ENCODE measurements around the gene NAXD.

NAXD gene

DNA sequence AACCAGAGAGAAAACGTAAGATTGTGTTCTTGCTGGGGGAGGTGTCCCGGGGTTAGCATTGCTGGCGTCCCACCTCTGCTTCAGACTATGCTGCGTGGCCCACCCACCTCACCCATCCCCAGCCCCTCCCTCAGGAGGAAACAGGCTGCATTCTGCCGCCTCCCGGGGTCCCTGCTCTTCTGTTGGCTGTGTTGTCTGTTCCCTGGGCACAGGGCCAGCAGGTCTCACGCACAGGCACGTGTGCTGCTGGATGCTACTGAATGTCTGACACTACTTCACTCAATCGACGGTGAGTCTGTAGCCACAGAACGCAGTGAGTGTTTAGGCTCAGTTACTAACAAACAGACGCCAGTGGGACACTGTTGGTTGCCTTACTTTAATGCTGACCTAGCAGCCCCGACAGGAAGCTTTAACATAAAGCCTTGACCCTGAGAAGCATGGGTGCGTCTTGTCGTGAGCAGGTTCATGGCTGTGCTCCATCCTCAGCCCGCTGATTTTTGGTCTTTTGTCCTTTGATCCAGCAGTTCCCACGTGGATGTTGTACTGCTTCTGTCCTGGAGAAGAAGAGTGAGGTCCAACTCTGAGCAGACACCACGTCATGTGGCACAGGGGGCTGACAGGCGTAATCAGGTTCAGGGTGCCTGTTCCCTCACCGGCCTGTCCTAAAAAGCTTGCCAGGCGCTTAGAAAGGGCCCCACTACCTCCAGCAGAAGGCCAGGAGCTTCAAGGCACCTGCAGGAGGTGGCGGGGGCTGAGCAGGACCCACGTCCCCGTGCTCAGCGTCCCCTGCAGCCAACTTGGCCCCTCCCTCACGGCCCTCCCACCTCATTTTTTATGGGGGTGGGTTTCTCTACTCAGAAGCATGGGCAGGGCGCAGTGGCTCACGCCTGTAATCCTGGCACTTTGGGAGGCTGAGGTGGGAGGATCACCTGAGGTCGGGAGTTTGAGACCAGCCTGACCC is 26.0 kb downstream of the NAXD start:
- no peaks in the 10 kb centered on the region for H3K27me3 ChIP-seq
- H3K4me3 ChIP-seq: no peak overlapping the region
- peaks cover 14 to 97% (median 80%) of the 10 kb centered on the region in 11 experiments; a peak in 21 of 22 replicates for H4K20me1 ChIP-seq
- peaks cover 74 to 98% (median 88%) of the 10 kb centered on the region in 11 experiments for H3K36me3 ChIP-seq
- TF ChIP-seq Cebpa-rat (IDR thresholded peaks at IDR 0.05): no peak
- peaks cover 4 to 32% (median 24%) of the 10 kb centered on the region in 10 experiments; a peak in 18 of 20 replicates for H3K4me1 ChIP-seq
- H3K4me2 ChIP-seq: no peak overlapping the region; a peak in 2 of 22 replicates
- H3K9me3 ChIP-seq (replicated peaks in 1 of 11): no peaks in the 10 kb centered on the region
- H3K27ac ChIP-seq: peak overlapping the region in 1 of 11 experiments; percentile 43; a peak in 1 of 22 replicates
- peak overlapping the region in 1 of 11 experiments; percentile 26; a peak in 1 of 22 replicates for H3K9ac ChIP-seq

DNA sequence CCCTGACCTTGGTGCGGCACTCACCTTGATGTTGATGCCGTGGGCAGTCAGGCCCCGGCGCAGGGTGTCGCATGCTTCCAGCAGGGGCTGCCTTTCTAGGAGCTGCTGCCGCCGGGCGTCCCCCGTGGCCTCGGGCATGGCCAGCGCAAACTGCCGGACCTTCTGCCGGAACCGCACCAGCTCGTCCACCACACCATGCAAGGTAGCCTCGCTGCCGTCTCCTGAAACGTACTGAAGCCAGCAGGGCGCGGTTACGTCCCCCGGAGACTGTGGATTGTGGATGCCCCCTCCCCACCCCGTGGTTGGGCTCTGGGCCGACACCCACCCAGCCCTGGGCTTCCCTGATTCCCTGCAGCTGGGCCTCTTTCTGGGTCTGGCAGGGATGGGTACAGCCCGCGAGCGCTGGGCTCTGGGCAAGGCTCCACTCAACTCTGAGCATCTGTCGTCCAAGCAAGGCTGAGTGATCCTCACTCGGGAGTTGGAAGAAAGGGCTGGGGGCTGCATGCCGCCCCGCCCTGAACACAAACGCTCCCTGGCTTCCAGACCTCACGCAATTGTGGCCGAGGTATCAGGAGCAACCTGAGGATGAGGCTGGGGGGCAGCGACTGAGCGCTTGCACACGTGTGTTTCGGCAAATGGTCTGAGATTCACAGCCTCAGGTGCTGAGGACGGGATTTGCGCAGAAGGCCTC is 27.1 kb downstream of the NAXD start:
- Histone ChIP-seq H3K9me3 (replicated peaks in 1 of 11) (no peaks in the 10 kb centered on the region), H4K20me1 (peaks cover 10 to 97% (median 82%) of the 10 kb centered on the region in 11 experiments; a peak in 21 of 22 replicates), H3K4me2 (no peak overlapping the region), H3K4me3 (no peak overlapping the region), H3K36me3 (peaks cover 63 to 98% (median 77%) of the 10 kb centered on the region in 11 experiments), H3K27me3 (no peaks in the 10 kb centered on the region), H3K27ac (no peak overlapping the region), H3K9ac (0 out of 22 replicates have a peak overlapping the region, but pooled peaks of 1 of the 11 experiments have one; percentile 15), H3K4me1 (peaks cover 4 to 35% (median 26%) of the 10 kb centered on the region in 10 experiments; a peak in 18 of 20 replicates)
- TF ChIP-seq Cebpa-rat (IDR thresholded peaks at IDR 0.05): no peak

DNA sequence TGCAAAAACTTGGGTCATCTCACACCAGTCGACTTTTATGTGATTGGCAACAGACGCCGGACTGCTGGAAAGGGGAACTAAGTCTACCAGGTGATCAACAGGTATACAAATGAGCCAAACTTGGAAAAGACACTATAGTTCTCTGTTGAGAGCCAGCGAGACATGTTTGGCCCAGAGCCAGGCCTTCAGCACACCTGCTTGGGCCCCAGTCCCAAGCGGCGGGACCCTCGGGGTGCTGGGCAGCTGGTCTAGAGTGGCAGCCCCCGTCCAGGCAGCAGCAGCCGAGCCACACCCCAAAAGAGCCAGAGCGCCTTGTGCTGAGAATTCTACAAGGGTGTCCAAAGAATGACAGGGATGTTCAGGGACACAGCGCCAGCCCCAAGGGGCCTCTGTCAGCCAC is 28.0 kb downstream of the NAXD start:
- Histone ChIP-seq H3K27me3 (no peaks in the 10 kb centered on the region), H3K4me2 (no peak overlapping the region), H4K20me1 (peaks cover 5 to 96% (median 77%) of the 10 kb centered on the region in 11 experiments; a peak in 21 of 22 replicates), H3K36me3 (peaks cover 54 to 91% (median 68%) of the 10 kb centered on the region in 11 experiments), H3K4me3 (no peak overlapping the region), H3K4me1 (peaks cover 4 to 44% (median 35%) of the 10 kb centered on the region in 10 experiments; a peak in 18 of 20 replicates), H3K9ac (no peak overlapping the region), H3K27ac (no peak overlapping the region), H3K9me3 (replicated peaks in 1 of 11) (no peaks in the 10 kb centered on the region)
- no peak for TF ChIP-seq Cebpa-rat (IDR thresholded peaks at IDR 0.05)

DNA sequence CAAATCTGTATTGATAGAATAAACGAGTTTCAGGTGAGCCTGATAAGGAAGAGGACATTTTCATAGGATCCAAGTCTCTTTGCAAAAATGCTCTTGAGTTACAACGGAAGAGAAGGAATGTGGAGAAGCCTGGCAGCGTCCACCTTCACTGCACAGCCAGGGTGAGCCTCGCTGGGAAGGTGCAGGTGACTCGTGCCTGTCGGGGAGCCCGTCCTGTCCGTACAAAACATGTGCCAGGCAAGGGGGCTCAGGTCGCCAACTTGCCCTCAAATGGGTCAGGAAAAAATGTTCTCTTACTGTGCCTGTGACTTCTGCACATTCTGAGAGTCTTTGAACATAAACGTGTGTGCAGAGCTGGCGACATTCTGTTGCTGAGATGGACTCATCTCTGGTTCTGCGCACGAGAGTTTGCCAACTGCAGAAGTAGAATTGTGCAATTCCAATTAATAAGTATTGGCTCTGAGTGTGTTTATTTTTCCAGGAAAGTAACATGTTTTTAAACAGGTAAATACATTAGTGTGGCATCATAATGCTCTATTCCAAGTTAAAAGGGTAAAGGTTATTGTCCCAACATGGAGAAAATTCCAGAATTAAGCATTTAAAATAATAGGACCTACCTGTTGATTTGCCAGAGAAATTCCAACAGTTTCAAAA is 28.6 kb downstream of the NAXD start:
- no peak overlapping the region for H3K4me2 ChIP-seq
- no peaks in the 10 kb centered on the region for H3K9me3 ChIP-seq (replicated peaks in 1 of 11)

DNA sequence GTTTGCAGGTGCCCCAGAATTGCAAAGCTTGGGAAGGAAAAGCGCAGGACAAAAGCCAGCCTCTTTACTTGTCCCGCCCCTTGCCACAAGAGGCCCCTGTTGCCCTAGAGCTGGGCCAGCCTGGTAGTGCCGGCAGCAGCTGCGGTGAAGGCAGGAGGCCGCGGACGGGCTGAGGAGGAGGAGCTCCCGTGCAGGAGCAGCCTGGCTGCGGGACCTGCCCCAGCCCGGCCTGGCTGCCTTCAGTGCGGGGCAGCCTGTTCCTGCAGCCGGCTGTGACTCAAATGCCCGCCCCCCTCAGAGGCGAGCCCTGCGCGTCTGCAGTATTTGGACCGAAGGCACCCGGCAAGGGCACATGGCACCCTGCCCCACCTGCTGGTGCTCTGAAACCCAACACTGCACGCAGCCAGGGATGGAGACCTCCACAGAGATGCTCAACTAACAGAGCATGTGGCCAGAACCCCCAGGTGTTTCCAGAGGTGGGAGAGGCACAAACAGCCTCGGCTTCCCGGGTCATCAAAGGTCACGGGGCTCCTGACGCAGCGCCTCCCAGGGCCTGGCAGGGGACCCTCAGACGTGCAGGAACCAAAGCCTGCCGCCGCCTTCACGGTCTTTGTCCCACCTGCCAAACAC is 29.7 kb downstream of the NAXD start:
- no peak overlapping the region for H3K4me3 ChIP-seq
- H3K27ac ChIP-seq: no peak overlapping the region
- H3K36me3 ChIP-seq: peaks cover 40 to 78% (median 60%) of the 10 kb centered on the region in 11 experiments
- no peak for TF ChIP-seq Cebpa-rat (IDR thresholded peaks at IDR 0.05)
- no peak overlapping the region for H3K9ac ChIP-seq
- H3K4me2 ChIP-seq: peak overlapping the region in 10 of 11 experiments; percentile 20 to 64 (median 47); a peak in 16 of 22 replicates
- no peaks in the 10 kb centered on the region for H3K9me3 ChIP-seq (replicated peaks in 1 of 11)
- peaks cover 4 to 56% (median 38%) of the 10 kb centered on the region in 10 experiments; a peak in 18 of 20 replicates for H3K4me1 ChIP-seq
- peaks cover 5 to 96% (median 70%) of the 10 kb centered on the region in 11 experiments; a peak in 20 of 22 replicates for H4K20me1 ChIP-seq
- H3K27me3 ChIP-seq: no peaks in the 10 kb centered on the region

More for the DNA sequence above, 28.6 kb downstream of the NAXD start:
- TF ChIP-seq Cebpa-rat (IDR thresholded peaks at IDR 0.05): no peak
- Histone ChIP-seq H3K27me3 (no peaks in the 10 kb centered on the region), H3K9ac (no peak overlapping the region), H3K4me1 (peaks cover 4 to 50% (median 38%) of the 10 kb centered on the region in 10 experiments; a peak in 18 of 20 replicates), H4K20me1 (peaks cover 5 to 96% (median 76%) of the 10 kb centered on the region in 11 experiments; a peak in 21 of 22 replicates), H3K27ac (no peak overlapping the region), H3K4me3 (no peak overlapping the region), H3K36me3 (peaks cover 49 to 85% (median 63%) of the 10 kb centered on the region in 11 experiments)

DNA sequence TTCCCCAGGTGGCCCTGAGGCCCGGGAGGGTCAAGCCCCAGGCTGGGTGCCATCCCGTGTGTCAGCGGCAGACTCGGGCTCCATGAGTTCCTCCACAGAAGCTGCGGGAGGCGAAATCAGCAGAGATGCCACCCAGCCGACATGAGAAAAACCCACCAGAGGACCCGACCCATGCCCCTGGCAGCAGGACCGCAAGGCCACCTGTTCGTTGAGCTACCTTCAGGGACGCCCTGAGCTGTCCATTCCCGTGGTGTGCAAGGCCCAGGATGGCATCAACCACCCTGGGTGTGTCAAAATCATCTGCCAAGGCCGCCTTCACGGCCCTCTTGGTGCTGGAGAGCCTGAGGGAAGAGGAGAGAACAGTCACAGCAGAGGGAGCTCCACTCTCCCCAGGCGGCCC is 30.4 kb downstream of the NAXD start:
- Histone ChIP-seq H3K27me3 (no peaks in the 10 kb centered on the region), H4K20me1 (peaks cover under 1 to 96% (median 64%) of the 10 kb centered on the region in 11 experiments; a peak in 19 of 22 replicates), H3K9me3 (replicated peaks in 1 of 11) (no peaks in the 10 kb centered on the region), H3K4me2 (peak overlapping the region in 4 of 11 experiments; percentile 38 to 47 (median 44); a peak in 5 of 22 replicates), H3K9ac (no peak overlapping the region), H3K4me1 (peaks cover 4 to 48% (median 31%) of the 10 kb centered on the region in 10 experiments; a peak in 18 of 20 replicates), H3K36me3 (peaks cover 40 to 78% (median 60%) of the 10 kb centered on the region in 11 experiments), H3K27ac (no peak overlapping the region), H3K4me3 (no peak overlapping the region)
- TF ChIP-seq Cebpa-rat (IDR thresholded peaks at IDR 0.05): no peak

DNA sequence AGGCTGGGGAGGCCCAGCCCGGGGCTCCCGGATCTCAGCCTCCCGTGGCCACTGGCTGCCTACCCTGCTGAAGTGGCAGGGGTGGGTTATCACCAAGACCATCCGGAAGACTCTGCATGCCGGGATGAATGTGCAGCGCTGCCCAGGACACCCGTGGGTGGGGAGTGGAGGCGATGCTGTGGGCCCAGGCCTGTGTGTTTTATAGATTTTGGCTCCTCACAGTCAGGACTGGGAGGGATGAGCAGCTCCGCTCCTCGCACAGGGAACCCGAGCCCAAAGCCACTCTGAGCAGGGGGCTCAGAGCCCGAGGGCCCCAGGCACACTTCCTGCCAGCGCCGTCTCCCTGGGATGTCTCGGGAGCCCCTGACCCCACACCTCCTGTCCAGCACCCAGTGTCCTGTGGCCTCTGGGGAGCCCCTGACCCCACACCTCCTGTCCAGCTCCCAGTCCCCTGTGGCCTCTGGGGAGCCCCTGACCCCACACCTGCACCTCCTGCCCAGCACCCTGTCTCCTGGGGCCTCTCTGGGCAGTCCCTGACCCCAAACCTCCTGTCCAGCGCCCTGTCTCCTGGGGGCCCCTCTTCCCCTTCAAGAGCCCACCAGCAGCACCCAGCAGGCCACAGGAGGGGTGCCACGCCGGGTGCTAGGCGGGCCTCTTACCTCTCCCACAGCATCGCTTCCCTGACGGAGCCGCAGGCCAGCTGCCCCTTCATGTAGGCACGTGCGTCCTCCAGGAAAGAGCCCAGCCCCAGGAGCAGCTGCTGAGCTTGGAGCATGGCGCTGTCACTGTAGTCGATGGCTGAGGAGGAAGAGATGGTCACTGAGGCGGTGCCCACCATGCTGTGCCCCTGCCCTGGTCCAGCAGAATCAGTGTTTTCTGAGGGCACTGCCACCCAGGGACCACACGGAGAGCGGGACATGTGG is 31.4 kb downstream of the NAXD start:
- H3K4me1 ChIP-seq: peaks cover 4 to 47% (median 30%) of the 10 kb centered on the region in 10 experiments; a peak in 18 of 20 replicates
- H3K4me2 ChIP-seq: 0 out of 22 replicates have a peak overlapping the region, but pooled peaks of 1 of the 11 experiments have one; percentile 47
- no peaks in the 10 kb centered on the region for H3K27me3 ChIP-seq
- H3K4me3 ChIP-seq: no peak overlapping the region
- H3K36me3 ChIP-seq: peaks cover 34 to 78% (median 56%) of the 10 kb centered on the region in 11 experiments
- H3K27ac ChIP-seq: no peak overlapping the region; a peak in 1 of 22 replicates
- no peak overlapping the region for H3K9ac ChIP-seq
- no peaks in the 10 kb centered on the region for H3K9me3 ChIP-seq (replicated peaks in 1 of 11)
- TF ChIP-seq Cebpa-rat (IDR thresholded peaks at IDR 0.05): no peak
- H4K20me1 ChIP-seq: peaks cover 0 to 96% (median 61%) of the 10 kb centered on the region in 11 experiments; a peak in 17 of 22 replicates

Data from BLaER1 treated with 17β-estradiol and CSF1 and Interleukin-3, amounts not matched to agents 10 nM and 100 nM (cell line).